Astrocyte of the spinal cord (primary cell): ENCODE results near the gene PDIA2.

ENCODE experiments used
- DNase-seq: peaks from one replicate; pipeline ENCODE4 v3.0.0; 2011; ENCODE audit warnings: low read depth, low spot score
- H3K4me3 ChIP-seq: 2 replicates; pipeline ENCODE4 v1.5.1; 2011; ENCODE audit warnings: low read depth, mild to moderate bottlenecking, low read length, moderate library complexity
- in situ Hi-C: cut with HindIII; loops from 2 replicates; pipeline ENCODE4 v1.10.0; 2017; ENCODE audit warnings: low sequenced_read_pairs
- TF ChIP-seq, protein P1 (sequence below): IDR thresholded peaks from 2 replicates; pipeline ENCODE4 v1.5.1; 2012; ENCODE audit warnings: low read depth, mild to moderate bottlenecking, low read length, inconsistent platforms

Gene PDIA2

DNA sequence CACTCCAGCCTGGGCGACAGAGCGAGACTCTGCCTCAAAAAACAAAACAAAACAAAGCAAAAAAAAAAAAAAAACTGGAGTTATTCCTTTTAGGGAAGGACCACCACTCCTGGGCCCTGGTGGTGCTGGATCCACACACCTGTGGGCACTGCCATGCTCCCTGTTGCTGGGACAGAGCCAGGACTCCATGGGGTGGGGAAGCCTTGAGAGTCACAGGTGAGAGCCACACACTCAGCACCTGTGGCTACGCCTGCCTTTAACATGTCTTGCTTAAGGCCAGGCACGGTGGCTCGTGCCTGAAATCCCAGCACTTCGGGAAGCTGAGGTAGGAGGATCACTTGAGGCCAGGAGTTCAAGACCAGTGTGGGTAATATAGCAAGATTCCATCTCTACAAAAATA is 18.3 kb downstream of the PDIA2 start:
- TF ChIP-seq, protein P1, sequence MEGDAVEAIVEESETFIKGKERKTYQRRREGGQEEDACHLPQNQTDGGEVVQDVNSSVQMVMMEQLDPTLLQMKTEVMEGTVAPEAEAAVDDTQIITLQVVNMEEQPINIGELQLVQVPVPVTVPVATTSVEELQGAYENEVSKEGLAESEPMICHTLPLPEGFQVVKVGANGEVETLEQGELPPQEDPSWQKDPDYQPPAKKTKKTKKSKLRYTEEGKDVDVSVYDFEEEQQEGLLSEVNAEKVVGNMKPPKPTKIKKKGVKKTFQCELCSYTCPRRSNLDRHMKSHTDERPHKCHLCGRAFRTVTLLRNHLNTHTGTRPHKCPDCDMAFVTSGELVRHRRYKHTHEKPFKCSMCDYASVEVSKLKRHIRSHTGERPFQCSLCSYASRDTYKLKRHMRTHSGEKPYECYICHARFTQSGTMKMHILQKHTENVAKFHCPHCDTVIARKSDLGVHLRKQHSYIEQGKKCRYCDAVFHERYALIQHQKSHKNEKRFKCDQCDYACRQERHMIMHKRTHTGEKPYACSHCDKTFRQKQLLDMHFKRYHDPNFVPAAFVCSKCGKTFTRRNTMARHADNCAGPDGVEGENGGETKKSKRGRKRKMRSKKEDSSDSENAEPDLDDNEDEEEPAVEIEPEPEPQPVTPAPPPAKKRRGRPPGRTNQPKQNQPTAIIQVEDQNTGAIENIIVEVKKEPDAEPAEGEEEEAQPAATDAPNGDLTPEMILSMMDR: no peak
- no peak for DNase-seq
- in situ Hi-C loops: no loop called here
- no peak overlapping the region for H3K4me3 ChIP-seq

DNA sequence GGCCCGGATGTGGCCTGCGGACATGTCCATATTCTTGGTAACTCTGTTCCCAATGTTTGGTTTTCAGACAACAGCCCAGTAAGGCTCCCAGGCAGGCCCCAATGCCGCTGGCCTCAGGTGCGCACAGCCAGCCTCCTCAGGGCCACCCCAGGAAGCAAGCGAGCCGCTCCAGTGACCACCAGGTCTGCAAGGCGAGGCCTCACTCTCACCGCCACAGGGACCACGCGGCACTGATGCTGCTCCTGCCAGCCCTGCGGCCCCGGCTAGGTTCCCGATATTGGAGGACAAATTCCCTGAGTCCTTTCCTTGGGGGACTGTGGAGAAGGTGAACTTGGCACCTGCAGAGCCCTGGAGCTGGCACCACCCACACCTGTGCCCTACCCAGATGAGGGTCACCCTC is 19.0 kb downstream of the PDIA2 start:
- H3K4me3 ChIP-seq: no peak overlapping the region
- no peak for DNase-seq
- TF ChIP-seq, protein P1: no peak
- in situ Hi-C loops: no loop called here

DNA sequence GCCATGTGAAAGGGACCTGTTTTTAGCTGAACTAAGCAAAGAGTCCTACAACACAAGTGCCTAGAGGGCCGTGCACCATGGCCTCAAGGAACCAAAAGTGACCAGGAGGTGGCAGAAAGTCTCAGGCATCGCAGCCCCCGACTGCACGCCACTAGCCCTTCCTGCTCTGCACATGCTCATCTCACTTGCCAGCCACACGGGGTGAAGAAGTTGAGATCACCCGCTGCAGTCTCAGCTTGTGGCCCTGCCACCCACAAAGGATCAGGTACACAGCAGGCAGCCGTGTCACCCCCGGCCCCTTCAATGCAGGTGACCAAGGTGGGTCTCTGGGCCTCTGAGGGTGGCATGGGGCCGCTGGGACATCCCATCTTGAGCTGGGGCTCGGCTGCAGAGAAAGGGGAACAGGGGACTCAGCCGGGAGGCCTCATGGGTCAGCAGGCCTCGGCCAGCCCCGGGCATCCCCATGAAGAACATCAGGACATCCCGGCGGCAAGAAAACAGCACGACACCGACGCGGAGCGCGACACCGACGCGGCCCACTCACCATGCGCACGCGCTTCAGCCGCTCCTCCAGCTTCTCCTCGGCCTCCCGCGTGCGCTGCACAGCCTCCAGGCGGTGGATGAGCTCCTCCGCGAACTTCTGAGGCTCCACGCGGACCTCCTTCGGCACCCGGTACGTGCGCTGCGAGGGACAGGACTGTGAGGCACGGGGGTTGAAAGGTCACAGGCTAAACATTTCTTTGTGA is 21.0 kb downstream of the PDIA2 start:
- TF ChIP-seq, protein P1: peak; percentile 6
- H3K4me3 ChIP-seq: no peak overlapping the region
- no peak for DNase-seq
- in situ Hi-C loops: no loop called here

DNA sequence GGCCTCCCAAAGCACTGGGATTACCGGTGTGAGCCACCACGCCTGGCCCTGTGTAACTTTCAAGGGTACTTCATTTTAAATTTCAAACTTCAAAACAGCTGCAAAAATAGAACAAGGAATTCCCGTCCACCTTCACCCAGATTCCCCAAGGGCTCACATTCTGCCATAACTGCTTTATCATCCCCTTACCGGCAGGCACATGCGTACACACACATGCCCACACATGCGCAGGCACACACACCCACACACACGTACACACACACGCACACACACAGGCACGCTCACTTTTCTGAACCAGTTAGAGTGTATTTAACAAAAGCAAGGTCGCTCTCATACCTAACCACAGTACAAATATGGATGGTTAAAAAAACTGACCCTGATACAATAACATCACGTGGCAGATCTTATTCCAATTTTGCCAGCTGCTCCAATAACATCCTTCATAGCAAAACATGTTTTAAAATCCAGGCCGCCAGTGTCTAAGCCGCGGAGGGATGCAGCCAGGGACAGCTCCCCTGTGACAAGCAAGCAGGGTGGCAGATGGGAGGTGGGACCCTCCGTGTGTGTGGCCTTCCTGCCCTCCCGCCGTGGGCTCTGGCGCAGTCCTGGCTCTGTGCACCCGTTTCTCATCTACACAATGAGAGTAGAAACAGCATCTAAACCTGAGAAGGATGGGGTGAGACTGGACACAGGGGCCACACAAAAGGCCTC is 23.1 kb downstream of the PDIA2 start:
- no peak for DNase-seq
- H3K4me3 ChIP-seq: no peak overlapping the region
- in situ Hi-C loops: no loop called here
- TF ChIP-seq, protein P1: no peak

DNA sequence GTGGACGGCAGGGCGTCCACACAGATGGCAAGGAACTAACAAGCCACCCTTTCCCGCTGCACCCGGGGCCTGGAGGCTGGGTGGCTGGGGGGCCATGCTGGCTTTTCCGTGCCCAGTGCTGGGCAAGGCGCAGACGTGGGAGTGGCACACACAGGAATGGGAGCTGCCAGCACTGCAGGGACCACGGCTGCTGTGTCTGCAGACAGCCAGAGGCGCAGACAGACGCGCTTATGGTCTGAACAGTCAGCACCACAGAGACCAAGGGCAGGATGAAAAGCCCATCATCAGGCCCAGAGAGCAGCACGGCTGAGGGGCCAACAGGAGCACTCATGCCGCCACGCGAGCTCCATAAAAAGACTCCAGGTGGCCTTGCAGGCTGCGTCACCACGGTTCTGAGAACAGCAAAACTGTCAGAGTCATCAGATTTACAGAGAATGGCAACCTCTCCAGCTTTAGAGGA is 24.0 kb downstream of the PDIA2 start:
- H3K4me3 ChIP-seq: no peak overlapping the region
- DNase-seq: no peak
- TF ChIP-seq, protein P1: no peak
- in situ Hi-C loops: no loop called here

DNA sequence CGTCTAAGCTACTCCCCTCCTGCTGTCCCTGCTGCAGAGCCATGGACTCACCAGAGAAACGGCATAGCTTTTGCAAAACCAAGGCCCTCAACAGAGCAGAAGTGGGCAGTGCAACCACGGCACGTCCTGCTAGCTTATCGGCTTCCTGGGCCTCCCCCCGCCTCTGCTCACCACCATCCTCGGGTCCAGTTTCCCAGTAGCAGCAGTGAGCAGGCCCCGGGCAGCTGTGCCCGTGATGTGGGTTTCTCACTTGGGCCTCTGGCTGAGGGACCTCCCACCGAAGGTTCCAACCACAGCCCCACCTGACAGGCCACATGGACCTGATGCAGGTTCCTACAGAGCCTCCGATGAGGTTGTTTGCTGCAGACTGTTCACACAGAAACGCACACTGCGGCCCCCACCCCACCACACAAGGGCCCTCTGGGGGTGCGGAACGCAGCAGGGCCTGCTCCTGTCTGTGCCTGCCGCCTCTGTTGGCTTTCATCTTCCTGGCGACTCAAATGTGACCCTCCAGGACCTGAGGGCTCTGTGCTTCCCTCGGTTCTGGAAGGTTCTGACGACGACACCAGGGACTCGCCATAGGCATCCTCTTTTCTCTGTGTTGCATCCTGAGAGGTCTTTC is 24.8 kb downstream of the PDIA2 start:
- TF ChIP-seq, protein P1: no peak
- no peak overlapping the region for H3K4me3 ChIP-seq
- DNase-seq: no peak
- in situ Hi-C loops: no loop called here
